GM18867 (cell line): ENCODE results near the gene RNF208.
"Not testable (repeated sequence)": the region's sequence is repeated elsewhere in the genome, so short reads cannot be mapped to it uniquely, and the experiment has no call there.

Experiments
- ATAC-seq: cut with Tn5 transposase; IDR thresholded peaks from one replicate; pipeline ENCODE4 v1.9.1; 2021; ENCODE audit warnings: mild to moderate bottlenecking, moderate library complexity; ENCODE audit not compliant: unreplicated experiment

RNF208 gene

GRCh38 chr9:137253717-137254623 is 31.9 kb upstream of the RNF208 start:
- ATAC-seq, result no peak

GRCh38 chr9:137252555-137253506 is 30.8 kb upstream of the RNF208 start:
- ATAC-seq, result no peak

GRCh38 chr9:137251490-137252268 is 29.6 kb upstream of the RNF208 start:
- ATAC-seq, result no peak

GRCh38 chr9:137251194-137251461 is 29.1 kb upstream of the RNF208 start, which contains the start of gene STPG3:
Gene STPG3, plus strand, starts transcription at chr9:137251286. Its CDS starts 1 bp downstream, at chr9:137251287.
- ATAC-seq, result no peak

GRCh38 chr9:137250329-137251193 is 28.5 kb upstream of the RNF208 start:
- ATAC-seq, result no peak

GRCh38 chr9:137247916-137248175 is 25.8 kb upstream of the RNF208 start:
- ATAC-seq, result no peak

GRCh38 chr9:137247135-137247915 is 25.3 kb upstream of the RNF208 start:
- ATAC-seq, result no peak

GRCh38 chr9:137245450-137246421 is 23.7 kb upstream of the RNF208 start:
- no peak for ATAC-seq

GRCh38 chr9:137244486-137245449 is 22.7 kb upstream of the RNF208 start:
- no peak for ATAC-seq

GRCh38 chr9:137243626-137244485 is 21.8 kb upstream of the RNF208 start:
- no peak for ATAC-seq

GRCh38 chr9:137243266-137243625 is 21.2 kb upstream of the RNF208 start:
- ATAC-seq, result not testable (repeated sequence)

GRCh38 chr9:137242269-137243203 is 20.5 kb upstream of the RNF208 start:
- ATAC-seq, result no peak

GRCh38 chr9:137241490-137242268 is 19.6 kb upstream of the RNF208 start:
- no peak for ATAC-seq

- ATAC-seq, result peak; percentile 70
These were observed 18.9 kb upstream of the RNF208 start, which contains the start of gene TUBB4B for GRCh38 chr9:137240841-137241489. Gene TUBB4B, plus strand, starts transcription at chr9:137241287. Its CDS starts 74 bp downstream, at chr9:137241361.
